NCI-H82 treated with DMSO at 0.1 percent for 48 hours (cell line): ENCODE data around the gene MAD1L1.
A peak's percentile ranks its signal among the peaks of the same experiment; 100 is the strongest.

Experiments used
- DNase-seq: peaks from one replicate; lab custom pipeline; 2025; ENCODE audit not compliant: unreplicated experiment; lab: John Stamatoyannopoulos, UW

Gene MAD1L1

DNA sequence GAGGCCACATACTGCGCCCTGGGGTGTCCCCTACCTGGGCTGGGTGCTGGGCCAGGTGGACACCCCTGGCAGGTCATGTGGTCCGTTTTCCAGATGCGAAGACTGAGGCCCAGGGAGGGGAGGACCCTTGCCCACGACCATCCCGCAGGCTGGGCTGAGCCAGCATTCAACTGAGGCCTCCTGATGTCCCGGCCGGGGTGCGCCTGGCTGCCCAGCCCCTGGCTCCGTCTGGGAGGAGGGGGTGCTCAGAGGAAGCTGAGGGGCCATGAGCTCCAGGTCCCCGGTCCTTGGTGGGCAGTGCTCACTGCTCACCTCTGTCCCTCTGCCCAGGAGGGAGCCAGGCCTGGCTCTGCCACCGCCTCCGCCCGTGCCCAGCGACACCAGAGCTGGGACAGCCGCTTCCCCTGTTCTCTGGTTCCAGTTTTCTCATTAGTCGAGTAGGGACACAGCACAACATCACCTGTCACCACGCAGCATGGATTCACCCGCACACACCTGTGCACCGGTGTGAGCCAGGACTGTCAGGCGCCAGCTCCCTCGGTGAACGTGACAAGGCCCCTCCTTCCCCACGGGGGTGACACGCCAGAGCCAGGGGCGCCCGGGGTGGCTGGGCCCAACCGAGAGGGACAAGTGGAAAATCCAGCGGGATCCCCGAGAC, 423.0 kb downstream of the MAD1L1 start:
- DNase-seq, result no peak

DNA sequence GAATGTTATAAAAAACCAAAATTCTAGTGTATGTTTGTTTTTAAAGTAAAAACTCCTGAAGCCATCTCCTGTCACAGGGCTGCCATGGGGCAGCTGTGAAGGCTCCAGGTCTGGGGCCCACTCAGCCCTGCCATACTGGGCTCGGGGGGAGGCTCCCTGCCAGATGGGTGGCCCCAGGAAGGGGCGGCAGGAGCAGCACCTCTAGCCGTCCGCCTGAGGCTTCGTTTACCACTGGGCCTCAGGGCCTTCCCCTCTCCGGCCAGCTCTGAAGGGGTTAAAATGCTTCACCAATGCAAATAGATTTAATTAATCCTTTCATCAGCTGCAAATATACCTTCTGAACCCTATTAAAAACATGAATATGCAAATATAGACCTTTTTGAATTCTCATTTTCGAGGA, 423.7 kb downstream of the MAD1L1 start:
- DNase-seq, result no peak

- no peak for DNase-seq
Measured at GRCh38 chr7:1807821-1808600, 424.7 kb downstream of the MAD1L1 start.

GRCh38 chr7:1806354-1806753, 426.4 kb downstream of the MAD1L1 start:
- no peak for DNase-seq

DNA sequence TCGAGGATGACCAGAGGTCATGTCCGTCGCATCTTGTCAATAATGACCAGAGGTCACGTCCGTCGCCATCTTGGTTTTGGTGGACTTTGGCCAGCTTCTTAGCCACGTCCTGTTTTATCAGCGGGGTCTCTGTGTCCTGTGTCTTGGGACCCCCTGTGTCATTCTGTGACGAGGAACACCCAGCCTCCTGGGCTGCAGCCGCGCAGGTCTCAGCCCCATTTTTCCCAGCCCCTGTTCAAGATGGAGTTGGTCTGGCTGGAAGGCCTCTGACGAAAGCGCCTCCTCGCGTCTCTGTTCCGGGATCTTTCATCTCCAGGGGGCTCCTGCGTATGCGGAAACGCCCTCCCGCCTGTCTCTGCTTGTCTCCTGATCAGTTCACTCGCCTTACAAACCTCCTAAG, 428.4 kb downstream of the MAD1L1 start:
- no peak for DNase-seq

DNA sequence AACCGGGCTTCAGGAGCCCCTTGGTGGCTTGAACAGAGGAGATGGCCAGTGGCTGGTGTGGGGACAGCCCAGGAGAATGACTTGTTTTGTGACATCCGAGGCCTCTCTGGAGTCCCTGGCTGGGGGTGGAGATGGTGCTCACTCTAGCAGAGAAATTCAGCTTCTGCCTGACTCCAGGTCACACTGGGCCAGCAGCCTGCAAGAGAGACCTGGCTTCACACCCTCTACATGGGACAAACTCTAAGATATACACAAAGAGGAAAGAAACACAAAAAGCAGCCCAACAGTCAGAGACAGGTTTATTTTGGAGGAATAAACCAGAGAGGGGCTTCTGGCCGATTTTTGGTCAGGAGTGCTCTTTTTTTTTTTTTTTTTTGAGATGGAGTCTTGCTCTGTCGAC, 429.8 kb downstream of the MAD1L1 start:
- no peak for DNase-seq

- DNase-seq, result no peak
Measured at GRCh38 chr7:1800902-1801301, 431.8 kb downstream of the MAD1L1 start.

GRCh38 chr7:1798191-1798590, 434.6 kb downstream of the MAD1L1 start:
- no peak for DNase-seq

DNA sequence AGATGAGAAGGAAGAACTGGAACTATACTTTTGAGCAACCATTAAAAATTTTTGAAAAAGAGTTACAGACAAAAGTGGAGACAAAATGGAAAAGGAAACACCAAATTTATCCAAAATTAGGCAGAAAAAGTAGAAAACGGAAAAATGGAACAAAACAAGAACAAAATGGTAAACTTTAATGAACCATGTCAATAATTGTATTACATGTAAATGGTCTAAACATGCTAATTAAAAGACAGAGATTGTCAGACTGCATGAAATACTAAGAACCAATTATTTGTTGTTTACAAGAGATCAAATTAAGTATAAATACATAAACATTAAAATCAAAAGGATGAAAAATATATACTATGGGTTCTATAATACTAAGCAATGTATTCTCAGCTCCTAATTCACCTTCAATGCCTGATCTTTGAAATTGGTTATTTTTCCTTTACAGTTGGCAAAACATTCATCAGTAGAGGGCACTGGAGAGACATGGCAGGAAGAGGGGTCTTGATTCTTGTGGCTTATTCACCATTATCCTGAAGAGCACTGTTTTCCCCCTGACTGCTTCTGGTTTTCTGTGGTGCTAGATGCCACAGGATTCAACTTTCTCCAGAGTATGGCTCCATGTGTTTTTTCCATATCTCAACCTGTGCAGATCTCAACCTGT, 437.7 kb downstream of the MAD1L1 start:
- peak; percentile 15 for DNase-seq

DNA sequence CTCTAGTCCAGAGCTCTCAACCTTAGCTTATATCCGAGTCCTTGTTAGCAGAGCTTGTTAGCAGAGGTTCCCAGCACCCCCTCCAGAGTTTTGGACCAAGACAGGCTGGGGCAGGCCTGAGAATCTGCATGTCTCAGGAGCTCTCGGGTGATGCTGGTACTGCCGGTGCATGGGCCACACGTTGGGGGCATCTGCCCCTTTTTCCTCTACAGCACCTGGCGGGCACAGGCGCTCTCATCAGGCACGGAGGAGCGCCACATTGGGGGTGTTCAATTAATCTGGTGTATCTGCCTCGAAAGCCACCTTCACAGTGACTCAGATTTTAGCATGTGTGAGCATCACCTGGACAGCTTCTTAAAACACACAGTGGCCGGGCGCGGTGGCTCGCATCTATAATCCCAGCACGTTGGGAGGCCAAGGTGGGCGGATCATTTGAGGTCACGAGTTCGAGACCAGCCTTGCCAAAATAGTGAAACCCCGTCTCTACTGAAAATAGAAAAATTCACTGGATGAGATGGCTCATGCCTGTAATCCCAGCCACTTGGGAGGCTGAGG, 445.0 kb downstream of the MAD1L1 start:
- DNase-seq, result no peak

- no peak for DNase-seq
Measured at GRCh38 chr7:1787241-1787640, 445.5 kb downstream of the MAD1L1 start.

- no peak for DNase-seq
Measured at GRCh38 chr7:1785839-1786238, 446.9 kb downstream of the MAD1L1 start.

GRCh38 chr7:1781369-1781768, 451.4 kb downstream of the MAD1L1 start:
- DNase-seq, result no peak

- DNase-seq, result no peak
Measured at GRCh38 chr7:1779445-1779844, 453.3 kb downstream of the MAD1L1 start.

DNA sequence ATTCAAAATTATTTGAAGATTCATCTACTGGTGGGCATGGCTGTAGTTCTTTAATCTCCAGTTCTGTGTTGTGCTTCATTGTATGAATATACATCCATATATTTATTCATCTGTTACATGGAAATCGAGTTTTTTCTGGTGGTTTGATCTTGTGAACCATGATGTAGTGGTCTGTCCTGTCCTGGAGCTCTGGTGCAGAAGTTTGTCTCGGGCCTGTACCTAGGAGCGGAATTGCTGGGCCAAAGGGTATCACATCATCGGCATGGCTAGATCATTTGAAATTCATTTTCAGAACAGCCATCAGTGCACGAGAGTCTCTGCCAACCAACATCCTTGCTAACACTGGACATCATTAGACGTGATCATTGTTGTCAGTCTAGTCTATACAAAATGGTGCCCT, 455.6 kb downstream of the MAD1L1 start:
- DNase-seq, result no peak

DNA sequence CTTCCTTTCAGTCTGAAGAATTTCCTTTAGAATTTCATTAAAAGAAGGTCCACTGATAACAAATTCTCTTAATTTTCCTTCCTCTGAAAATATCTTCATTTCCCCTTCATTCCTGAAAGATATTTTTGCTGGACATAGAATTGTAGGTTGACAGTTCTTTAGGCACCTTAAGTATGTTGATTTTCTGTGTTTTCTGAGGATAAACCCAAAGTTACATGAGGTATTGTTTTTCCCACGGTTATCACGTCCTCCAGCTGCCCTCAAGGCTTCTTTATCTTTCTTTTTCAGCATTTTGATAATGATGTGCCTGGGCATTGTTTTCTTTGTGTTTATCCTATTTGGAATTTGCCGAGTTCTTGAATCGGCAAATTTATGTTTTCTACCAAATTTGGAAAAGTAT, 457.4 kb downstream of the MAD1L1 start:
- no peak for DNase-seq

DNA sequence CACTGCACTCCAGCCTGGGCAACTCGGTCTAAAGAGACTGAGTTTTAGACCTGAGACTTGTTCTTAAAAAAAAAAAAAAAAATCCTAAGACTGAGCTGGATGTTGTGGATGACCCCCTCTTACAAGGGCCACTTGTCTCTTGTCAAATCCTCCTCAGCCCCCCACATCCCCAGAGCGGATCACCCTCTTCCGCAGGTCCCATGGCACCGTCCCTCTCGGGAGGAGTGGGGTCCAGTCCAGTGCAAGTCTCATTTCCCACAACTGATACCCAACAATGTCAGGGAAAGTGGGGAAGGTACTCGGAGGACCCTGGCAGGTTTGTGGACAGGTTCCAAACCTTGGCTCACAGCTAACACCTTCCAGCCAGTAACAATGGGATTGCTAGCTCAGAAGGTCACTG, 462.4 kb downstream of the MAD1L1 start:
- DNase-seq, result no peak

DNA sequence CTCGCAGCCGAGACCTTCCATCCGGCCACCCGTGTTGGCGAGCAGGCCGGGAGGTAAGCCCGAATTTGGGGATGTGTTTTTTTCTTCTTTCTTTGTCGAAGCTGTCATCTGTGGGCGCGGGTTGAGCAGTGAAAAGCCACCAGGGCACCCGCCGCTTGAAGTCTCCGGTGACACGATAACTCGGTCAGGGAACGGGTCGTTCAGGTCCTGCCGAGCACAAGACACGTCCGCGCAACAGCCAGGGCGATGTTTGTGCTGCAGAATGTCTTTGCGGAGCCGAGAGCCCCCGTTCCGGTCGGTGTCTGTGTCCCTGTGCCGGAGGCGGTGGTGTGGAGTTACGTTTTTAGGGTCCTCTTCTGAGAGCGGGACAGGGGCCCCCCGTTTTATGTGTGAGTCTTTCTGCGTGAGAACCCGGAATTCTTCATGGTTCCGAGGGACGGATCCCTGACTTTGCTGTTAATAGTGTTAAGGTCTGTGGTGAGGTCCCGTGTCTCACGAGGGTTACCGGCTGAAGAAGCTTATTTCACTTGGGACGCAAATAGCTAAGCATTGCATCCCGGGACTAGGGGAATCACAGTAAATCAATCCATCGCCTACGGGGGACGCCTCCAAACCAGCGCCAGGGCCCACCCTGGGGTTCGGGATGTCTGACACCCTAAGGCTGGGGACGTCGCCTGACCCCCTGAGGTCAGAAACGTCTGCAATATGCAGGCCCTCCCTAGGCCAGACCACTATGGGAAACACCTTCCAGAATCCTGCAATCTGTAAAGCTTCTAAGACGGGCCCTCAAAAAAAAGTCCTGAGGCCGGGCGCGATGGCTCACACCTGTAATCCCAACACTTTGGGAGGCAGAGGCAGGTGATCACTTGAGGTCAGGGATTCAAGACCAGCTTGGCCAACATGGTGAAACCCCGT, 463.2 kb downstream of the MAD1L1 start:
- no peak for DNase-seq

DNA sequence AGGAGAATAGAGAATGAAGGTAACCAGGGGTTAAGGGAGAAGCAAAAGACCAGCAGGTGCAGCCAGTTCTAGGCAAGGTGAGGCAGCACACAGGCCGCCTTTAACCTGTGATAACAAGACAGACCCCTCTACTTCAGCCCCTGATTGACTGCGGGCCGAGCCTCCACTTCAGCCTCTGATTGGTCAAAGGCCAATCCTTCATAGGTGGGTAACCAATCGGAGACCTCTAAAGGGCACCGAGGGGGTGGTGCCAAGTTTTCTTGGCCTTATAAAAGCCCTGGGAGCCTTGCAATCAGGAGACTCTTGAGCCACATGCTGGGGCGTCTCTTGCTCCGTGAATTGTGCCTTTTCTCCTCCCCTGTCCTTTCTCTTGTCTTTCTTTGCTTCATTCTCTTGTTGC, 463.9 kb downstream of the MAD1L1 start:
- no peak for DNase-seq

- peak; percentile 8 for DNase-seq
Measured at GRCh38 chr7:1767524-1767923, 465.2 kb downstream of the MAD1L1 start.
